Testis (tissue), 3 donors: ENCODE measurements around the gene PNKP. TPM values are rescaled to one million over a fixed set of nuclear protein-coding genes. Genes with fewer than 3 reads are reported as not detected.

Experiments used
- DNase-seq: peaks from one replicate; pipeline ENCODE4 v3.0.0-alpha.2; 2019
- H3K27ac ChIP-seq, 2 donors: fragments of 200-600 bp; sonication (generic); one replicate each; pipeline ENCODE4 v1.5.1; 2019
- H3K27me3 ChIP-seq: fragments of 200-600 bp; sonication (generic); one replicate; pipeline ENCODE4 v1.5.1; 2019
- H3K36me3 ChIP-seq: fragments of 200-600 bp; sonication (generic); one replicate; pipeline ENCODE4 v1.5.1; 2017; ENCODE audit warnings: low read depth; ENCODE audit errors: missing control alignments
- H3K4me1 ChIP-seq: fragments of 200-600 bp; sonication (generic); one replicate; pipeline ENCODE4 v1.5.1; 2019
- H3K4me3 ChIP-seq, 2 donors: fragments of 200-600 bp; sonication (generic); one replicate each; pipeline ENCODE4 v1.5.1; 2017 to 2019
- H3K9me3 ChIP-seq: fragments of 200-600 bp; sonication (generic); one replicate; pipeline ENCODE4 v1.5.1; 2017
- POLR2A ChIP-seq: fragments of 450-650 bp; IDR thresholded peaks from one replicate; pipeline ENCODE4 v1.6.1; 2017; ENCODE audit warnings: antibody characterized with exemption, mild to moderate bottlenecking, moderate library complexity
- WGBS, 2 donors: methylation state at CpG; one replicate each; pipeline ENCODE4 v1.1.5; 2018; 5-methylcytosine and 5-hydroxymethylcytosine counted together
- intact Hi-C: fragments of 100-400 bp; cut with DNase I; formaldehyde crosslinking; loops from one replicate; pipeline ENCODE4 v1.15.1; 2023; ENCODE audit warnings: low total_unique reads
- polyA plus RNA-seq: library from polyadenylated mRNA; stranded (reverse); fragments of 350-450 nt; fragmentation: Illumina TruSeq; extraction: RNeasy Lipid Tissue Mini Kit (QIAGEN cat#74804); gene quantifications from one replicate; pipeline ENCODE4 v1.2.3, GENCODE V29; 2014; ENCODE audit warnings: low read depth, low replicate concordance; ENCODE audit not compliant: insufficient read depth
- total RNA-seq, 2 donors: library from RNA; depleted of rRNA; stranded (reverse); fragments of >200 nt; gene quantifications; one replicate each; pipeline ENCODE4 v1.2.3, GENCODE V29; 2016
- TF ChIP-seq, protein P1 (sequence below), 3 experiments: fragments of 450-650 bp in 2 of 3; fragments of 200-600 bp in 1 of 3; sonication (generic) in 1 of 3; IDR thresholded peaks; one replicate each; pipeline ENCODE4 v1.5.1; 2016 to 2019; ENCODE audit warnings: antibody characterized with exemption in 3 of 3, mild to moderate bottlenecking in 2 of 3, moderate library complexity in 1 of 3

Gene PNKP
- total and polyA plus RNA-seq, 3 donors from 2014 or later: 45.5 to 125 (median 110) TPM

DNA sequence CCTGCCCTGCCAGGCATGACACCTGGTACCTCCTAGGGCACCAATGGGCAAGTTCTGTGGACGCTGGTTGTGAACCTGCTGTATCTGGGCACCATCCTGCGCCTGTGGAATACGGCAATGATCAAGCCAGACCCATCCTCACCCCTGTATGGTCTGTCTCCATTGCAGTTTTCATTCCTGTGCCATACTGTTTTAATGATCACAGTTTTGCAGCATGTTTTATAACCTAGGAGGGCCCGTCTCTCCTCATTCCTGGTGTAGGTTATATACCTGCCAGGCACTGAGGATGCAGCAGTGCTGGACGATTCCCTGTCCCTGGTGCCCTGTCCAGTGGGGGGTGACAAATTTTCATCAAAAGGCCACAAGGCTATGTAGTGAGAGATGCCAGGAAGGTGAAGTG lies 15.7 kb upstream of the PNKP start:
- Histone ChIP-seq H3K4me1 (peaks cover 8% of the 10 kb centered on the region), H3K9me3 (no peaks in the 10 kb centered on the region), H3K27me3 (no peaks in the 10 kb centered on the region), H3K27ac (no peak overlapping the region), H3K36me3 (peaks cover 4% of the 10 kb centered on the region), H3K4me3 (no peak overlapping the region)
- TF ChIP-seq, protein P1, sequence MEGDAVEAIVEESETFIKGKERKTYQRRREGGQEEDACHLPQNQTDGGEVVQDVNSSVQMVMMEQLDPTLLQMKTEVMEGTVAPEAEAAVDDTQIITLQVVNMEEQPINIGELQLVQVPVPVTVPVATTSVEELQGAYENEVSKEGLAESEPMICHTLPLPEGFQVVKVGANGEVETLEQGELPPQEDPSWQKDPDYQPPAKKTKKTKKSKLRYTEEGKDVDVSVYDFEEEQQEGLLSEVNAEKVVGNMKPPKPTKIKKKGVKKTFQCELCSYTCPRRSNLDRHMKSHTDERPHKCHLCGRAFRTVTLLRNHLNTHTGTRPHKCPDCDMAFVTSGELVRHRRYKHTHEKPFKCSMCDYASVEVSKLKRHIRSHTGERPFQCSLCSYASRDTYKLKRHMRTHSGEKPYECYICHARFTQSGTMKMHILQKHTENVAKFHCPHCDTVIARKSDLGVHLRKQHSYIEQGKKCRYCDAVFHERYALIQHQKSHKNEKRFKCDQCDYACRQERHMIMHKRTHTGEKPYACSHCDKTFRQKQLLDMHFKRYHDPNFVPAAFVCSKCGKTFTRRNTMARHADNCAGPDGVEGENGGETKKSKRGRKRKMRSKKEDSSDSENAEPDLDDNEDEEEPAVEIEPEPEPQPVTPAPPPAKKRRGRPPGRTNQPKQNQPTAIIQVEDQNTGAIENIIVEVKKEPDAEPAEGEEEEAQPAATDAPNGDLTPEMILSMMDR (IDR thresholded peaks at IDR 0.05): no peak
- no peak for TF ChIP-seq POLR2A
- DNase-seq: no peak
- intact Hi-C loops: no loop called here
- 93 to 98% methylated on average over 5 of the region's 5 CpGs for WGBS, 2 donors

DNA sequence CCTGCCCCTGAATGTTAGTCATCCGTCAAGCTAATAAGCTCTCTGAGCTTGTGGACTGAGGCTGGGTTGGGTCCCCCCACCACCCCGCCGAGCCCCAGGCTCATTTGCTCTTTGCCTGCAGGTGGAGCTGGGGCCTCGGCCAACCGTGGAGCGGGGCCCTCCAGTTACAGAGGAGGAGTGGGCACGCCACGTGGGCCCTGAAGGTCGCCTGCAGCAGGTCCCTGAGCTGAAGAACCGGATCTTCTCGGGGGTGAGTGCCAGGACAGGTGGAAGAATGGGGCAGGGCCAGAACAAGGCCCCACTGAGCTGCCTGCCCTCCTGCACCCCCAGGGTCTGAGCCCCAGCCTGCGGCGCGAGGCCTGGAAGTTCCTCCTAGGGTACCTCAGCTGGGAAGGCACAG lies 15.3 kb upstream of the PNKP start:
- H3K9me3 ChIP-seq: no peaks in the 10 kb centered on the region
- no peak overlapping the region for H3K4me3 ChIP-seq
- H3K4me1 ChIP-seq: peaks cover 8% of the 10 kb centered on the region
- DNase-seq: no peak
- H3K27me3 ChIP-seq: no peaks in the 10 kb centered on the region
- H3K36me3 ChIP-seq: peaks cover 4% of the 10 kb centered on the region
- no peak overlapping the region for H3K27ac ChIP-seq
- intact Hi-C loops: no loop called here
- TF ChIP-seq POLR2A: no peak
- TF ChIP-seq, protein P1 (IDR thresholded peaks at IDR 0.05): no peak
- WGBS, 2 donors: 80 to 95% methylated on average over 4 to 14 of the region's 14 CpGs

DNA sequence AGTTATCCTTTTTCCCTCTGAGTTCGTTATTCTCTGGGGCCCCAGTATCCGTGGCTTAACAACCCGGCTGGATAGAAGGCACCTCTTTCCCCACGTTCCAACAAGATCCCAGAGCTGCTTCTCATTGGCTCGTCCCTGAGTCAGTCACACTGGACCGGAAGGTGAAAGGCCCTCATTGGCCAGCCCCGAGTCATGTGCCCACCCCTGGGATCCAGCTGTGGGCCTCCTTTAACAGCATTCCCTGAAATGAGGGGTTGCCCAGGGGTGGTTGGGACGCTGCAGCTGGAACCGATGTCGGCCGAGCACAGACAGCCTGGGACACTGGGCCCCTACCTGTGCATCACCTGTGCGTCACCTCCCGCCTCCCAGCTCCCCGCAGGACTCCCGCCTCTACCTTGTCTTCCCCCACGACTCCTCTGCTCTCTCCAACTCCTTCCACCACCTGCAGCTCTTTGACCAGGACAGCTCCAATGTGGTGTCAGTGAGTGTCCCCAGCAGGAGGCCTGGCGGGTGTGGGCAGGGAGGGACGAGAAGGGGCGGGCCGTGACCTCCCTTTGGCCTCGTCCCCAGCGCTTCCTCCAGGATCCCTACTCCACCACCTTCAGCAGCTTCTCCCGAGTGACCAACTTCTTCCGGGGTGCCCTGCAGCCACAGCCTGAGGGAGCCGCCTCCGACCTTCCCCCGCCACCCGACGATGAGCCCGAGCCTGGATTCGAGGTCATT lies 14.5 kb upstream of the PNKP start:
- Histone ChIP-seq H3K4me1 (peaks cover 8% of the 10 kb centered on the region), H3K9me3 (no peaks in the 10 kb centered on the region), H3K27ac (no peak overlapping the region), H3K4me3 (no peak overlapping the region), H3K36me3 (peaks cover 4% of the 10 kb centered on the region), H3K27me3 (no peaks in the 10 kb centered on the region)
- DNase-seq: peak; percentile 88
- intact Hi-C loops: no loop called here
- TF ChIP-seq, protein P1 (IDR thresholded peaks at IDR 0.05): no peak
- TF ChIP-seq POLR2A: no peak
- WGBS, 2 donors: 69 to 74% methylated on average over 30 of the region's 31 CpGs

DNA sequence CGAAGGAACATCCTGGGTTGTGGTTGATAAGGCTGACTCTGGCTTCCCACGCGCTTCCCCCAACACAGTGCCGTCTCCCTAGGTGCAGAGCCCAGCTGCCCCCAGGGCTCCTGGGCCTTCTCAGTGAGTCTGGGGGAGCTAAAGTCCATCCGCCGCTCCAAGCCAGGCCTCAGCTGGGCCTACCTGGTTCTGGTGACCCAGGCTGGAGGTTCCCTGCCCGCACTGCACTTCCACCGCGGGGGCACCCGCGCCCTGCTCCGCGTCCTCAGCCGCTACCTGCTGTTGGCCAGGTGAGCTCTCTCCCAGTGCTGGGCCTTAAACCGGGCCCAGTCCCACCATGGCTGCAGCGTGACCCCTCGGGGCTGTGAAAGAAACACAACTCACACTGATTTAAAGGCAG lies 13.8 kb upstream of the PNKP start:
- DNase-seq: no peak
- TF ChIP-seq POLR2A: no peak
- TF ChIP-seq, protein P1 (IDR thresholded peaks at IDR 0.05): no peak
- H3K27ac ChIP-seq: no peak overlapping the region
- H3K27me3 ChIP-seq: no peaks in the 10 kb centered on the region
- no peak overlapping the region for H3K4me3 ChIP-seq
- peaks cover 8% of the 10 kb centered on the region for H3K4me1 ChIP-seq
- 77 to 91% methylated on average over 16 to 17 of the region's 17 CpGs for whole genome bisulfite sequencing, 2 donors
- intact Hi-C loops: no loop called here
- H3K9me3 ChIP-seq: no peaks in the 10 kb centered on the region
- peaks cover 4% of the 10 kb centered on the region for H3K36me3 ChIP-seq
